T47D (cell line): ENCODE data around the gene TRAPPC12.

ENCODE experiments used
- DNase-seq, 2 experiments: peaks; one replicate each; pipeline versions ENCODE4 v3.0.0 to v3.0.0-alpha.2; 2011 to 2012; ENCODE audit warnings: low read depth in 1 of 2, low spot score in 1 of 2
- JUND ChIP-seq: IDR thresholded peaks from 2 replicates; pipeline ENCODE4 v1.6.1; 2012; ENCODE audit warnings: low read depth
- in situ Hi-C: cut with HindIII; loops from 2 replicates; pipeline ENCODE4 v1.10.0; 2016; ENCODE audit warnings: low sequenced_read_pairs, low pct_unique_long_range_greater_than_20kb

The TRAPPC12 gene

GRCh38 chr2:3379339-3379646, 201 bp upstream of the TRAPPC12 start:
- no peak for DNase-seq
- no peak for TF ChIP-seq JUND
- in situ Hi-C loops = no loop called here

- no peak for DNase-seq
- in situ Hi-C loops = no loop called here
- TF ChIP-seq JUND = no peak
Observed at GRCh38 chr2:3386448-3386958, 7.0 kb downstream of the TRAPPC12 start.

GRCh38 chr2:3387011-3387410, 7.5 kb downstream of the TRAPPC12 start:
- TF ChIP-seq JUND = no peak
- in situ Hi-C loops = no loop called here
- no peak for DNase-seq

- in situ Hi-C loops = no loop called here
- DNase-seq = no peak
- TF ChIP-seq JUND = no peak
Observed at GRCh38 chr2:3387644-3388411, 8.3 kb downstream of the TRAPPC12 start.

GRCh38 chr2:3388412-3388738, 8.9 kb downstream of the TRAPPC12 start:
- DNase-seq = no peak
- in situ Hi-C loops = no loop called here
- TF ChIP-seq JUND = no peak

- DNase-seq = no peak
- in situ Hi-C loops = no loop called here
- no peak for TF ChIP-seq JUND
Observed at GRCh38 chr2:3389193-3389592, 9.7 kb downstream of the TRAPPC12 start.

- no peak for TF ChIP-seq JUND
- no peak for DNase-seq
- in situ Hi-C loops = no loop called here
Observed at GRCh38 chr2:3390041-3390440, 10.5 kb downstream of the TRAPPC12 start.

- in situ Hi-C loops = no loop called here
- no peak for DNase-seq
- no peak for TF ChIP-seq JUND
Observed at GRCh38 chr2:3392216-3392615, 12.7 kb downstream of the TRAPPC12 start.

GRCh38 chr2:3396920-3397559, 17.5 kb downstream of the TRAPPC12 start:
- no peak for TF ChIP-seq JUND
- no peak for DNase-seq
- in situ Hi-C loops = no loop called here

GRCh38 chr2:3398857-3399256, 19.4 kb downstream of the TRAPPC12 start:
- no peak for TF ChIP-seq JUND
- DNase-seq = no peak
- in situ Hi-C loops = no loop called here

GRCh38 chr2:3399381-3399780, 19.9 kb downstream of the TRAPPC12 start:
- TF ChIP-seq JUND = no peak
- in situ Hi-C loops = no loop called here

GRCh38 chr2:3399829-3400228, 20.3 kb downstream of the TRAPPC12 start:
- TF ChIP-seq JUND = no peak
- DNase-seq = no peak
- in situ Hi-C loops = no loop called here

More at GRCh38 chr2:3399381-3399780, 19.9 kb downstream of the TRAPPC12 start:
- no peak for DNase-seq

GRCh38 chr2:3403587-3404334, 24.3 kb downstream of the TRAPPC12 start:
- no peak for TF ChIP-seq JUND
- in situ Hi-C loops = no loop called here
- DNase-seq = no peak
